HG03575 (cell line): ENCODE data around the gene VPS39.

Source experiments
- ATAC-seq: cut with Tn5 transposase; IDR thresholded peaks from one replicate; pipeline ENCODE4 v1.9.1; 2021; ENCODE audit not compliant: unreplicated experiment, insufficient number of reproducible peaks, low FRiP score; ENCODE audit errors: extremely low read depth

The VPS39 gene

DNA sequence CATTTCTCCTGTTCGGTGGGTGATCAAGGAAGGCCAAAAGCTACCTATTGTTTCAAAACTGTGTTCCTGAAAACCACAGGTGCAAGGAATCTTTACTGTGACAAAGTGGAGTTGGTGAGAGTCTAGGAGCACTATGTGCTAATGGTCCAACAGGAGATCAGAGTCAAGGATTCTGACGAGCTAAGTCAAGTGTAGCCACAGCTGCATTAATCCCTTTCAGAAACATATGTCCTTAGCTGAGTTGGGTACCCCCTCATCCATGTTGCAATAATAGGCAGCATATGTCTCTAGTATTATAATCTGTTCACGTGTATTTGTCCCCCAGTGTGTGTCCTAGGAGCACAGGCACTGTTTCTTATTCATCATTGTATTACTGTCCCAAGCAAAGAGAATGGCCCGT, 1.7 kb downstream of the VPS39 start:
- ATAC-seq: no peak

GRCh38 chr15:42203891-42204290, 4.2 kb downstream of the VPS39 start:
- no peak for ATAC-seq

DNA sequence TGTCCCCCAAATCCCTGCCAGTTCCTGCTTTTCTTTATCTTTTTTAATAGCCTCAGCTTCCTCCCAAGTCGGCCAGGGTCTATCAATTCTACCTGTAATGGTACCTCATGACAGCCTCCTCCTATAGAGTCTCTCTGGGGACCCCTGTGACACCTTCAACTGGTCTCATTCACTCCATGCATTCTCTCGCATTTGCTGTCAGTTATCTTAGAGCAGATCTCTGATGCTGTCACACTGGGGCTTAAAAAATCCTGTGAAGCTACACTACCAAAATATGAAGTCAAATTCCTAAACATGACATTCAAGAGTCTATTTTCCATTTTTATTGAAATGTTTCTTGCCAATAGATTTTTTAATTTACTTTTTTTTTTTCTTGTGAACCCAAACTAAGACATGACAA, 5.5 kb downstream of the VPS39 start:
- ATAC-seq: no peak

DNA sequence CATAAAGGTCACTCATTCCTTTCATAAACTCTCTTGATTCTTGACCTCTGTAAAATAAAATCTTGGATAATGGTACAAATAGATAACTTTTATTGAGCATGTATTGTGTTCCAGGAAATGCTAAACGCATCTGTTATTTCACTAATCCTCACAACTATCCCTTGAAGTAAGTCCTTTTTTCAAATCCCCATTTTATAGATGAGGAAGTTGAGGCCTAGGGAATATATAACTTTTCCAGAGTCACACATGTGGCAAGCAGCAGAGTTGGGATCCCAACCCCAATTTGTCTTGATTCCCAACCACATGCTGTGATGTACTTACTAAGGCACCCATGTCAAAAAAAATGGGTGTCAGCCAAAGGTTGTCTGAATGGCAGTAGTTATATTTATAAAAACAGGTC, 6.3 kb downstream of the VPS39 start:
- no peak for ATAC-seq

GRCh38 chr15:42199126-42199525, 9.0 kb downstream of the VPS39 start:
- ATAC-seq: no peak

DNA sequence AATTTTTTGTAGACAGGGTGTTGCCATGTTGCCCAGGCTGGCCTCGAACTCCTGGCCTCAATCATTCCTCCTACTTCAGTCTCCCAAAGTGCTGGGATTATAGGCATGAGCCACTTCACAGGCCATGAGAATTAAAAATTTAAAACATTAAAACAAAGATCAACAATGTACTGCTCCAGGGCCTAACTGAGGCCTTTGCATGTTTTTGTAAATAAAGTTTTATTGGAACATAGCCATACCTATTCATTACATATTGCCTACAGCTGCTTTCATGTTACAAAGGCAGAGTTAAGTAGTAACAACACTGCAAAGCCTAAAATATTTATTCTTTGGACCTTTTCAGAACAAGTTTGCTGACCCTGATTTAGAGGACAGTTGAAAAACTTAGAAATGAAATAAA, 9.6 kb downstream of the VPS39 start:
- ATAC-seq: no peak

DNA sequence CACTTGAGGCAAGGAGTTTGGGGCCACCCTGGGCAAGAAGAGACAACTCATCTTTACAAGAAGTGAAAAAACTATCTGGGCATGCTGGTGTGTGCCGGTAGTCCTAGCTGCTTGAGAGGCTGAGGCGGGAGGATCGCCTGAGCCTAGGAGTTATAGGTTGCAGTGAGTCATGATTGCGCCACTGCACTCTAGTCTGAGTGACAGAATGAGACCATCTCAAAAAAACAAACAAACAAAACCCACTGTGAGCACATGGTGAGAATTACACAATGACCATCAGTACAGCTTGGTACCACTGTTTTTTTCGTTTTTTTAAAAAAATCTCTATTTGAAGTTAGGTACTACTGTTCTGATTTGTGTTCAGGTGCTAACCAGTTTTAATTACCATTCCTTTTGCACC, 13.6 kb downstream of the VPS39 start:
- no peak for ATAC-seq

DNA sequence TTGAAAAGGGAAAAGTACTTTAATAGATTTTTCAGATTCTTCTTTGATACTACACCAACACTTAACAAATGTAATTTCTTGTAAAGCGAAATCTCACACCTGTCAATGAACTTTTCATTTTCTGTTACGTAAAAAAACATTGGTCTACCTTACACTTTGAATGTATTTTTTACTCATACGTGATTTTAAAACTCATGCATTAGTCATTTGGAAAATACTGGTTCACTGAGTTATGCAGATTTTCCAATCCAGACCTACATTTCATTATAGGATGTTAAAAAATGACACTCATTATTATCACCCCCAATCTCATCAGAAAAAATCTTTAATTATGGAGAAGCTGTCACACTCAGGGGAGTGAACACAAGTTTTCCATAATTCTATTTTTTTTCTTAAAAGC, 14.7 kb downstream of the VPS39 start:
- no peak for ATAC-seq

DNA sequence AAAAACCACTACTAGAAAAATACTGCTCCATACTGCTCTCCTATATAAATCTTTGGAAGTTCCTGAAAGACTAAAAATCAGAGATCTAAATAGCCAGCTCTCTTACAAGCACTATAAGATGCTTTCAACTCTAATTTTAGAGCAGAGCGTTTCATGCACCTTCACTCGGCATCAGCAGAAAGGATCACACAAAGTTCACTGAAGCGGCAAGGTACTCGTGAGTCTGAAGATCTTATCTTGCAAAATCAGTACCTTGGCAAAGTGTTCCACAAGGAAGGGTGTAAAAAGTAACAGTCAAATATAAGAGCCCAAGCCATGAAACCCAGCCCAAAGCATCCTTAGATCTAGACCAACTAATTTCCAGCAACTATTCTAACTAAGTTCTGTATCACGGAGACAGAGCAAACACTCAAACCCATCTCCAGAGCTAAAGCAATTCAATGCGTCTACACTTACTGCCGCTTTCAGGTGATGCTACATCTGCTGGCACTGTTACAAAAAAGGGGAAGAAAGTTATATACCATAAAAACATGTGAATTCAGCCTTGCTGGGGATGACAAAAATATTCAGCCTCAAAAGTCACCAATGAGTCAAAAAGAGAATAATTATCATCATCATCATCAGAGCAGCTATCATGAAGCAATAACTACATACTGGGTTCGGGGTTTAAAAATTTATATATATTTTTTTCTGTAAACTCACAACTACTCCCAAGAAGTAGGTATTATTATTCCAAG, 16.3 kb downstream of the VPS39 start:
- no peak for ATAC-seq

- no peak for ATAC-seq
Measured at GRCh38 chr15:42190370-42190769, 17.7 kb downstream of the VPS39 start.

DNA sequence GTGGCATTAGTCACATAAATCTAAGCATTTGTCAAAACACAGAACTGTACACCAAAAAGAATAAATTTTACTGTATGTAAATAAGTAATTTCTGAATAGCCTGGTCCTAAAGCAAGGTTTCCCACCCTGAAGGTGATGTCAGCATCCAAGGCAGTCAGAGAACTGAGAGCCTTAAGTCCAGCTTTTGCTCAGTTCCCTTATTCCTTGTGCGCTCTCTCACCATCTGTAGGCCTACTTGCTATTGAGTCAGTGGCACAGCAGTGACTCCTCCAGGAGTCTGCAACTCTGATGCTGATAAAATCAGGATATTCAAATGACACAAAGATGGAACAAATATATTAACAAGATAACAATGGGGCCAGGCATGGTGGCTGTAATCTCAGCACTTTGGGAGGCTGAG, 22.3 kb downstream of the VPS39 start:
- ATAC-seq: no peak

DNA sequence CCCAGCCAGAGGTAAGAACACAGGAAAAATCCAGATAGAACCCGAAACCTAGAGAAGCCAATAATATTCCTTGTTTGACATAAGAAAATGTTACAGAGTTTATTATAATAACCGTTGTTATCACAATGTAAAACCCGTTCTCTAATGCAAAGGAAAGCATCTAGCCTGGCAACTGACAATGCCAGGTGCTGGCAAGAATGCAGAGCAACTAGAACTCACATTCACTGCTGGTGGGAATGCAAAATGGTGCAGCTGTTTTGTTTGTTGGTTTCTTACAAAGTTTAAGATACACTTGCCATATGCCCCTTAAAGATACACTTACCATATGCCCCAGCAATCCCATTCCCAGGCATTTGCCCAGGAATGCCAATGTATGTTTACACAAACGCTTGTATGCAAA, 23.4 kb downstream of the VPS39 start:
- ATAC-seq: no peak

DNA sequence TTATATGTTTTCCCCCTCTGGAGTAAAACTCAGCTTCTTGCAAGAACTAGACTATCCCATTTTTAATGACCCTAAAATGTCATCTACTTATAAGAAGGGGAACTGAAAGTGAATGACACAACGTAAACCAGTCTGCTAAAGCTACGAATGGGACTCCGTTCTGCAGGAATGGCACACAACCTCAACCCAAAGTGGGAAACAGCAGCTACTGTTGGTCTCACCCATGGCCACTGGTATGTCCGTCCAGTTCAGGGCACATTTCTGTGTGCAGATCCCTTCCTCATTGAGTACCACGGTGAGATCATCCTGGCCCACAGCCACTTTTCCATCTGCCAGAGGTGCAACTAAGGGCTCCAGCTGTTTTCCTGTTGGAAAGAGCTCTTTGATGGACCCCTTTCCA, 23.8 kb downstream of the VPS39 start:
- ATAC-seq: no peak

DNA sequence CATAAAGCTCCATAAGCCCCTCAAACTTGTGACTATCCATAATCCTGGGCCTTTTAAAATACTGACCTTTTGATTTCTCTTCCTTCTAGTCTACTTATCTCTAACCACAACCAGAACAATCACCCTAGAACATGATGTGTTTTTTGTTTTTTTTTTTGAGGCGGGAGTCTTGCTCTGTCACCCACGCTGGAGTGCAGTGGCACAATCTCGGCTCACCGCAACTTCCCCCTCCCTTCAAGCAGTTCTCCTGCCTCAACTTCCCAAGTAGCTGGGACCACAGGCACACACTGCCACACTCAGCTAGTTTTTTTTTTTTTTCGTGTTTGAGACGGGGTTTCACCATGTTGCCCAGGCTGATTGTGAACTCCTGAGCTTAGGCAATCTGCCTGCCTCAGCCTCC, 25.1 kb downstream of the VPS39 start:
- ATAC-seq: no peak

GRCh38 chr15:42182328-42182886, 25.7 kb downstream of the VPS39 start:
- no peak for ATAC-seq

DNA sequence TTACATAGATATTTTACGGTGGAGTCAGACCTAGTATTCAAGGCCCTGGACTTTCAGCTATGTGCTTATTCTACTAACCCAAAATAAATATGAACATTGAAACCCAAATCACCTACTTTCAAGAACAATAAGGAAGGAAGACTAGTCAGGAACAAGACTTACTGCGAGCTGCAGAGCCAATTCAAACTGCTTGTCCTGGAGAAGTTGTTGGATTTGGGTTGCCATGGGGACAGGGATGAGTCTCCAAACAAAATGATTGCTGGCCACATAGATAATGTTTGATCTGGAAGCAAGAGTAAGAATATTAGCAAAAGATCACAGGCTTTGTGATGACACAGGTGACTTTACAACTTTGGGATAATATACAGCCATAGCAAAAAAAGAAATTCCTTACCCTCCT, 30.0 kb downstream of the VPS39 start:
- no peak for ATAC-seq

- no peak for ATAC-seq
Measured at GRCh38 chr15:42175671-42176070, 32.4 kb downstream of the VPS39 start.

GRCh38 chr15:42172475-42172874, 35.6 kb downstream of the VPS39 start:
- ATAC-seq: no peak

- ATAC-seq: no peak
Measured at GRCh38 chr15:42171795-42172194, 36.3 kb downstream of the VPS39 start.

- ATAC-seq: no peak
Measured at GRCh38 chr15:42171122-42171521, 37.0 kb downstream of the VPS39 start.
